ENCODE data around the gene DCPS. TPM values are rescaled to one million over a fixed set of nuclear protein-coding genes. Genes with fewer than 3 reads are reported as not detected.
A peak's percentile ranks its signal among the peaks of the same experiment; 100 is the strongest.
"Not testable (repeated sequence)": the region's sequence is repeated elsewhere in the genome, so short reads cannot be mapped to it uniquely, and the experiment has no call there.

Gene DCPS
- total RNA-seq, 1 experiment from 2014 or later: 17.1 TPM

DNA sequence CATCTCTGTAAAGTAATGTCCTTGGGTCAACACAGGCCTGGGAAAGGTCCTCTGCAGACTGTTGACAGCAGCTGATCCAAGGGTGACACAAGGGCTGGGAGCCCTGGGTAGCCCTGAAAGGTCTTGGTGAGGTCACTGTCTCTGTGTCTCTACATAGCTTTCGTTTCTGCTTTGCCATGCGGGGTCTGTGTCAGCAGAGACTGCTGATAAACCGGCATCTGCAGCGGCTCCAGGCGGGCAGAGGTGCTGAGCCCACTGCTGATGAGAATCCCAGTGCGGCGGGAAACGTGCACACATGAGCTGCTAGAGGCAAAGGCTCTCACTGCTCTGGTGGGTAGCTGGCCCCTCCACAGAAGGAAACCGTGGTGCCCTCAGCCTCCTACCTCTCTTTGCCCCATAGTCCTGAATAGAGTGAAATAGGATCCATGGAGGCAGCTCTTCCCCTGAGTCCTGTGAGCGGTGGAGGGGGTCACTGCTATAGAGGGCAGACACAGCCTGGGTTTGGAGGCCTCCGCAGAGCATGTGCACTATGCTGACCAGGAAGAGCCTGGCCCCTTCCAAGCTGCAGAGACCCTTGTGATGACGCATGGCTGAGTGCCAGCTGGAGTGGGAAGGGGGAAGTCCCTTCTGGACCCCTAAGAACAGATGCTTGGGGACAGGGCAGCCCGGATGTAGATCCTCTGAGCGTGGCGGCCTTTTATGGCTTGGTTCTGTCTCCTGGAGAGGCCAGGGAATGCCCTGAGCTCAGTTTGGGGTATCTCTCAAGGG is 33.8 kb downstream of the DCPS start:
- in situ Hi-C loops (cut with HindIII; ENCODE audit: low pct_unique_long_range_greater_than_20kb, low sequenced_read_pairs): no loop called here
- DNase-seq (ENCODE audit: low read depth): no peak

DNA sequence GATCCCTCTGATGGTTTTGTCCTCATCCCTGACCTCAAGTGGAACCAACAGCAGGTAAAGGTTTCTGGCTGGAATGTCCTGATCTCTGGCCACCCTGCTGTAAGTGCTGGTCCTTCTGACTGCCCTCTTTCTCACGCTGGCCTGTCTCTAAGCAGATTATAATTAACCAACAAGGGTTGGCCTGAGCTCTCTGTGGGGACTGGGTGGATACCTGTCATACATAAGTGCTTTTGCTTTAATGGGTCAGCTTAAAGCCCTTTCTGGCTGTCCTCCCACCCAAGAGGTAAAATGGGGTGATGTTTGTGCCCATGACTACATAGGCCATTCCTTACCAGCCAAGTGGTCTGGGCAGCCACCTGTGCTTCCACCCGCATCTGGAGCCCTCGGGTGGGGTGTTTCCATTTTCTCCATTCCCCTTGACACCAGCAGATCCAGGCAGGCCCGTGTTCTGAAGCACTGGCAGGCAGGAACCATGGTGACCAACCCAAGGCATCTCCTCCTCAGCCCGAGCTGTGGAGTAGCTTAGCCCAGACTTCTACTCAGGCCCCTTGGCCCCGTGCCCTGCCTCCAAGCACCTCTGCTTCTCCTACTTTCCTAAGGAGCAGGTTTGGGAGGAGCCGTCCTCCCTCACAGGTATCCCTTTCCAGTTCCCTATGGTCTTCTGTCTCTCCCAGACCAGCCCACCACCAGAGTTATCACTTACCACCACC is 34.6 kb downstream of the DCPS start:
- no peak for DNase-seq (ENCODE audit: low read depth)
- in situ Hi-C loops (cut with HindIII; ENCODE audit: low pct_unique_long_range_greater_than_20kb, low sequenced_read_pairs): no loop called here

DNA sequence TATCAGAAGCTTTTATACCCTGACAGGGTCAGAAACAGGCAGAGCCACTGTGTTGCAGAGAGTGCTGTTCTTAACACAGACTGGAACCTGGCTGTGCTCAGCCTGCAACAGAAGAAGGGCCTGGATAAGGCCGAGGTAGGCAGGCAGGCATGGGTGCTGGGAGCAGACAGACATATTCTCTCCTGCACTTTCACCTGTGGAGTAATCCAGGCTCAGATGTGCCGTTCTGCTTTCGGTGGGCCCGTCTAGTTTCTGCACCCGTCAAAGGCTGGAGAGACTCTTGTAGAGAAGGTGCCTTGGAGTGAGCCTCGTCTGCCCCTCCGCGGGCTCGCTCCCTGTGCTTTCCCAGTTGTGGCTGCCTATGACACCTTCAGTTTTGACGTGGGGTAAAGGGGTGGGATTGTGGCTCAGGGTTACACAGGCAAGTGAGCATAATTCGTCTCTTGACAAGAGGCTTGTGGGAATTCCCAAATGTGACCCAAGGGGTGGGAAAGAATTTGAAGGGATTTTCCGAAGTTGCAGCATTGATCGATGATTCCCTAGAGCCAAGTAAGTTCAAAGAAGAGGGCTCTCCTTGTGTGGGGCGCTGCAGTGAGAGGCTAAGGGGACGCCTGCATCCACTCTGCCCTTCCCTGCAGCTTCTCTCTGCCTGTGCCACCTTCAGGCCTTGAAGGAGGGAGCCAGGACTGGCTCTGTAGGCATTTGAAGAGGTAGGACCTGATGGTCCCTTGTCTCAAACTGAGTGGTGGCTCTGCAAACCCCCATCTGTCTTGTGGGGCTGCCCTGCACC is 35.4 kb downstream of the DCPS start:
- DNase-seq (ENCODE audit: low read depth): no peak
- in situ Hi-C loops (cut with HindIII; ENCODE audit: low pct_unique_long_range_greater_than_20kb, low sequenced_read_pairs): no loop called here

DNA sequence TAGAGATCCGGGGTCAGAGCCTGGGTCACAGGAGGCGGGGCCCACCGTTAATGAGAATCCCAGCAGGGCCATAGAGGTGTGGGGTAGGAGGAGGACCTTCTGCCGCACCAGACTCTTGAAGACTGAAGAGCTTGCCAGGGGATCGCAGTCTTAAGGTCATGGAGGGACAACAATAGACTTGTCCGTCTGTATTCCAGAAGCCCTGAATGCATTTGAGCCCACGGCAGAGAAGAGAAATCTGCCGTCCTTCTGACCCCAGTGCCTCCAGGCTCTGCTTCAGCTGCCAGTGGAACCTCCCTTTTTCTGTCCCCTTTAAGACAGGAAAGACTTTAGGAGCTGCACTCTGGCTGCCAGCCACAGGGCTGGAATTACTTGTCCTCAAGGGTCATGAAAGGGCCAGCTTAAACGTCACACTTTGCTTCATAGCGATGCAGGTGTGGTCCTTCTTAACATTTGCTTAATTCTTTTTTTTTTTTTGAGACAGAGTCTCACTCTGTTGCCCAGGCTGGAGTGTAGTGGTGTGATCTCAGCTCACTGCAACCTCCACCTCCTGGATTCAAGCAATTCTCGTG is 36.1 kb downstream of the DCPS start:
- in situ Hi-C loops (cut with HindIII; ENCODE audit: low pct_unique_long_range_greater_than_20kb, low sequenced_read_pairs): no loop called here
- DNase-seq (ENCODE audit: low read depth): peak; percentile 81

DNA sequence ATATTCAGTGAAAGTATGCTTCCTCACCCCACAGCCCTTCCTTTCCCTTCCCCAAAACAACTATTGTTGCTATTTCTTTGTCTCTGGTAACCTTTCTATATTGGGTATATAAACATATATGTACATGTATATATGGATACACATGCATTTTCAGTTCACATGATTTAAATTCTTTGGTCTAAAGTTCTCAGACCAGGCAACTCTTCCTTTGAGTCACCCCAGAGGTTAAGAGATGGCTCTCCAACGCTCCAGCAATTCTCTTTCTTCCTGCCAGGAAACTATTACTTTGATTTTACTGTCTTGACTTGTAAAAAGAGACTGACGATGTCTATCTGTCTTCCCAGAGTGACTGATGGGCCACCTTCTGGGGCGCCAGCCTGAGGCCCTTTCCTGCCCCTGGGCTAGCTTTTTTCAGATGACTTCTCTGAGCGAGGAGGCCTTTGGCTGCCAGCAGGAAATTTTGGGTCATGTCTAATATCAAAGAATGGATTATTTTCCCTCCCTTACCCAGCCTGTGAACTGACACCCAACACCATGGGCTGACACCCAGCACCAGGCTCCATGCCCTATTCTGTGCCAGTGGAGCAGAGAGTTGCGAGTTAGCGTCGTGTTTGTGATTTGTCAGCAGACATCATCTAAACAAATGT is 37.2 kb downstream of the DCPS start:
- DNase-seq (ENCODE audit: low read depth): no peak
- in situ Hi-C loops (cut with HindIII; ENCODE audit: low pct_unique_long_range_greater_than_20kb, low sequenced_read_pairs): no loop called here

- no peak for DNase-seq (ENCODE audit: low read depth)
These were observed 37.9 kb downstream of the DCPS start for GRCh38 chr11:126341760-126342161.

DNA sequence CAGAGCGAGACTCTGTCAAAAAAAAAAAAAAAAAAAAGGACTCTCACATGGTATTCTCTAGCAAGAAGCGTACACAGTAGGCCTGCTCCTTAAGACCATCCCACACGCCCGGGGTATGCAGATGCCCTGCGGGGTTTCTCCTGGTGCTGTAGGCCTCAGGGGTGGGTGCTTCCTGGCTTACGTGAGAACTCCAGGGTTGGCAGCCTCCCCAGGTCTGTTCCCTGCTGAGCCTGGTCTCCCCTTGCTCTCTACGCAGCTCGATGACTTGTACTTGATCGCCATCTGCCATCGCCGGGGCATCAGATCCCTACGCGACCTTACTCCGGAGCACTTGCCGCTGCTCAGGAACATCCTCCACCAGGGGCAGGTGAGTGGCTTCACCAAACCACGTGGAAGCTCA is 39.2 kb downstream of the DCPS start:
- DNase-seq (ENCODE audit: low read depth): no peak
- in situ Hi-C loops (cut with HindIII; ENCODE audit: low pct_unique_long_range_greater_than_20kb, low sequenced_read_pairs): no loop called here

More at GRCh38 chr11:126341760-126342161, 37.9 kb downstream of the DCPS start:
- in situ Hi-C loops (cut with HindIII; ENCODE audit: low pct_unique_long_range_greater_than_20kb, low sequenced_read_pairs): no loop called here

DNA sequence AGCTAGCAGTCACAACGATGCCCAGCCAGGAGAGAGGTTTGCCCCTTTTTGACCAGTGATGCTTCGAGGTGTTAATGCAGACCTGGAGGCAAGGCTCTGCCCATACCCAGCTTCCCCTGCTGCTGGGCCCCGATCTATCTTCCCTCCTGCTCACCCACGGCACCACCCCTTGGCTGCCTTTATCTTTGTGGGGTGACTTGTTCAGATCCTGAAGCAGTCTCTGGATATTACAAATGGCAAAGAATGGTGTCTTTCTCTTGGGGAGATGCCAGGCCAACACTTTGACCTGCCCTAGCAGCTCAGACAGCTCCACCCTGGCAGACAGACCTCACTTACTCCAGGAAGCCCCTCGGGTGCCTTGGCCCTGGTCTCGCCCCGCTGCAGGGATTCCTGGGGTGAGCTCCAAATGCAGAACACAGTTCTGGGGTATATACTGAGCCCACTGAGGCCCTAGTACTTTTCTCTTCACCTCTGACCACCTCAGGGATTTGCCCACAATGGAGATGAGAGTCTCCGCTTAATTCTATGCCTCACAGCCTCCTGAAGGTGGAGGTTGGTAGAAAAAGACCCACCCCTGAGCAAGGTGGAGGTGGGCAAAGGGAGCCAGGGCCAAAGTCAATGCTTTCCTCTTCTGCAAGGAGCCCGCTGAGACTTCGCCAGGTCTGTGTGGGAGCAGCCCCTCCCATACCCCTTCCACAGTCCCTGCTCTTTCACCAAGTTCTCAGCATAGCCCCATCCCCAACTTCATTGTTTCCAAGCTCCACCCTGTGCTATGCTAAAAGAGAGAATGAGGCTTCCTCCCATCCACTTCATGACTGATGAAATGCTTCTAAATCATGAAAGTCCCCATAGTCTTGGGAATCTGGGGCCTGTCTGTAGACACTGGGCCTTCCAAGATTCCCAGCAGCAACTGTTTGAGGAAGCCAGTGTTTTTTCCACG is 40.6 kb downstream of the DCPS start:
- in situ Hi-C loops (cut with HindIII; ENCODE audit: low pct_unique_long_range_greater_than_20kb, low sequenced_read_pairs): no loop called here
- DNase-seq (ENCODE audit: low read depth): no peak

DNA sequence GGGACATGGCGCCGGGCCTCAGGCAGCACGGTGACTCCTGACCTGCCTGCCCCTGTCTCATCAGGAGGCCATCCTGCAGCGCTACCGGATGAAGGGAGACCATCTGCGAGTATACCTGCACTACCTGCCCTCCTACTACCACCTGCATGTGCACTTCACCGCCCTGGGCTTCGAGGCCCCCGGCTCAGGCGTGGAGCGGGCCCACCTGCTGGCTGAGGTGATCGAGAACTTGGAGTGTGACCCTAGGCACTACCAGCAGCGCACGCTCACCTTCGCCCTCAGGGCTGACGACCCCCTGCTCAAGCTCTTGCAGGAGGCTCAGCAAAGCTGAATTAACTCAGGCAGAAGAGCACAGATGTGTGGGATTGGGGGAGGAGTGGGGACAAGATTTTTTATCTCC is 41.4 kb downstream of the DCPS start:
- DNase-seq (ENCODE audit: low read depth): no peak
- in situ Hi-C loops (cut with HindIII; ENCODE audit: low pct_unique_long_range_greater_than_20kb, low sequenced_read_pairs): no loop called here

- no peak for DNase-seq (ENCODE audit: low read depth)
- in situ Hi-C loops (cut with HindIII; ENCODE audit: low pct_unique_long_range_greater_than_20kb, low sequenced_read_pairs): no loop called here
These were observed 42.1 kb downstream of the DCPS start for GRCh38 chr11:126345759-126346585.

DNA sequence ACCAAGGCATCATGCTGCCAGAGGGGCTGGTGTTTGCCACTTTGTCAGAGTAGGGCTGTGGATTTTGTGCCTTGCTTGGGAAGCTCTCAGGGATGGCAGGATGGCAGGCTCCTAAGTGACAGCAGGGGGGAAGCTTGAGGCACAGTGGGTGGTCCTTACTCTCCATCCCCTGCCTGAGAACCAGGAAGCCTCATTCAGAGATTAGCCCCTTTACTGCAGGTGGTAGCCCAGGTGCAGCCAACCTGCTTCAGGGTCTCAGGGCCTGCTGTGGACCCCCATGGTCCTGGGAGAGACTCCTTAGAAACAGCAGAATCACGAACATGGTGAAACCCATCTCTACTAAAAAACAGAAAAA is 42.7 kb downstream of the DCPS start:
- no peak for DNase-seq (ENCODE audit: low read depth)
- in situ Hi-C loops (cut with HindIII; ENCODE audit: low pct_unique_long_range_greater_than_20kb, low sequenced_read_pairs): no loop called here

- DNase-seq (ENCODE audit: low read depth); in situ Hi-C loops (cut with HindIII; ENCODE audit: low pct_unique_long_range_greater_than_20kb, low sequenced_read_pairs): not testable (repeated sequence)
These were observed 43.1 kb downstream of the DCPS start for GRCh38 chr11:126346946-126347345.

DNA sequence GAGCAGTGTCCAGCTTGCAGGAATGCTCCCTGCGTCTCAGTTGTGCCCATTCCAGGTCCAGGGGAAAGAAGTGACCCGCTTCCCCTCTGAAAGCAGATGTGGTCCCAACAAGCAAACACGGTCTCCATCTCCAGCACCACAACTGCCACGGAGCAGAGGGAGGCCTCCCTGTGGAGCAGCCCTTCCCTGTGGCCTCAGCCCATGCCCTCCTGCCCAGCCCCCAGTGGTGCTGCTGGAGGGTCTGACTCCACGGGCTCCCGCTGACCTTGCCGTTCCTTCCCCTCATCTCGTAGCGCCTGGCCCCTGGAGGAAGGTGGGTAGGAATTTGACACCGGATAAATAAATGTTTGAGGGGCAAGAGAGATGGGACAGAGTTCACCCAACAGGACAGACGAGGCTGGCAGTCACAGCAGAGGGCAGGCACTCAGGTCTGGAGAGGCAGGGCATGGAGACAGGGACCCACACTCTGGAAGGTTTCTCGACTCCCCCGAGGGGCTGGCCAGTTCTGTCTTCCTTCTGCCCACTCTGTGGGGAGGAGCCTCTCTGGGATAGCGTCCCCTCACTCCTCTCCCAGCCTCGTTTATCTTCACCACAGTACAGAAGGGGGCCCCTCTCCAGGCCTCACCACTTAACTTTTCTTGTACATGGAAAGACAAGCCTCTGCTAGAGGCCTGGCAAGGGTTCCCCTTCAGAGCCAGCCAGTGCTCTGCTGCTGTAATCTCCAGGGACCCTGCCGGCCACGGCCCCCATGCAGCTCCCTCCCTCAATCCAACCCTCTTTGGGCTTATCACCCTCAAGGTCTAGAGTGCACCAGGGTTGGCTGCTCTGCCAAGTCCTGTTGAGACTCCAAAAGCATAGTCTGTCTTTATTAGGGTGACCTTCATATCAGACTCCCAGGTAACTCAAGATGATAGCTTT is 44.1 kb downstream of the DCPS start:
- in situ Hi-C loops (cut with HindIII; ENCODE audit: low pct_unique_long_range_greater_than_20kb, low sequenced_read_pairs): no loop called here
- DNase-seq (ENCODE audit: low read depth): no peak

- in situ Hi-C loops (cut with HindIII; ENCODE audit: low pct_unique_long_range_greater_than_20kb, low sequenced_read_pairs): no loop called here
These were observed 45.1 kb downstream of the DCPS start for GRCh38 chr11:126348806-126349582.

GRCh38 chr11:126350836-126351235 is 47.0 kb downstream of the DCPS start:
- in situ Hi-C loops (cut with HindIII; ENCODE audit: low pct_unique_long_range_greater_than_20kb, low sequenced_read_pairs): no loop called here
- DNase-seq (ENCODE audit: low read depth): no peak

More at GRCh38 chr11:126348806-126349582, 45.1 kb downstream of the DCPS start:
- no peak for DNase-seq (ENCODE audit: low read depth)

All from Caki2 (cell line).